IMR-90 (cell line): ENCODE data around the gene SLC36A2. TPM values are rescaled to one million over a fixed set of nuclear protein-coding genes. Genes with fewer than 3 reads are reported as not detected.

ENCODE experiments used
- ATAC-seq: fragments of 200-7000 bp; cut with Tn5 transposase; 2 replicates; pipeline ENCODE4 v1.9.1; 2020; ENCODE audit warnings: low read depth, mild to moderate bottlenecking, moderate library complexity
- BruUV-seq: library from RNA; stranded (reverse); fragments of 400-500 nt; replicated peaks from 2 replicates; lab custom pipeline; 2021; lab: Mats Ljungman, UMichigan
- CTCF ChIA-PET: fragments of 300-600 bp; formaldehyde crosslinking; extraction: SDS; loops from one replicate; lab custom pipeline; 2021; ENCODE audit warnings: antibody characterized with exemption; lab: Yijun Ruan, JAX
- POLR2A ChIA-PET: fragments of 300-600 bp; sonication (Branson Sonifier 250); formaldehyde crosslinking; loops from one replicate; lab custom pipeline; 2022; ENCODE audit warnings: antibody characterized with exemption; ENCODE audit not compliant: unreplicated experiment; lab: Charles Lee
- DNase-seq: peaks from one replicate; pipeline ENCODE4 v3.0.0; 2013
- H2AFZ ChIP-seq: replicated peaks from 2 replicates; pipeline ENCODE3; 2013; ENCODE audit warnings: low read length, mild to moderate bottlenecking; ENCODE audit not compliant: poor library complexity
- H2AK5ac ChIP-seq: 2 replicates; pipeline ENCODE4 v1.6.1; 2013; ENCODE audit warnings: low read depth, low read length, inconsistent platforms
- H2AK9ac ChIP-seq: replicated peaks from 2 replicates; pipeline ENCODE3; 2013; ENCODE audit warnings: mild to moderate bottlenecking, low read depth, low read length, moderate library complexity; ENCODE audit not compliant: poor library complexity
- H2BK120ac ChIP-seq: 2 replicates; pipeline ENCODE4 v1.6.1; 2013; ENCODE audit warnings: low read depth, low read length, inconsistent platforms
- H2BK15ac ChIP-seq: 3 replicates; pipeline ENCODE4 v1.6.1; 2013; ENCODE audit warnings: low read depth, low read length, inconsistent platforms
- H2BK20ac ChIP-seq: 2 replicates; pipeline ENCODE4 v1.6.1; 2013; ENCODE audit warnings: low read depth, mild to moderate bottlenecking, inconsistent platforms, low read length, moderate library complexity
- H2BK5ac ChIP-seq: 2 replicates; pipeline ENCODE4 v1.6.1; 2013; ENCODE audit warnings: mild to moderate bottlenecking, low read depth, low read length, inconsistent platforms; ENCODE audit not compliant: poor library complexity, severe bottlenecking
- H3K14ac ChIP-seq: replicated peaks from 2 replicates; pipeline ENCODE4 v1.6.1; 2013; ENCODE audit warnings: low read depth, low read length, inconsistent platforms
- H3K18ac ChIP-seq: 2 replicates; pipeline ENCODE4 v1.6.1; 2013; ENCODE audit warnings: low read depth, low read length, control low read depth
- H3K23ac ChIP-seq: 2 replicates; pipeline ENCODE4 v1.6.1; 2013; ENCODE audit warnings: low read depth, low read length, inconsistent platforms
- H3K27ac ChIP-seq: 2 replicates; pipeline ENCODE4 v1.5.1; 2013; ENCODE audit warnings: mild to moderate bottlenecking, control low read depth, low read length; ENCODE audit not compliant: insufficient read depth
- H3K27me3 ChIP-seq: 2 replicates; pipeline ENCODE4 v1.6.1; 2013; ENCODE audit warnings: low read length; ENCODE audit not compliant: control insufficient read depth, insufficient read depth
- H3K36me3 ChIP-seq: 2 replicates; pipeline ENCODE4 v1.6.1; 2013; ENCODE audit warnings: low read length, mixed read lengths; ENCODE audit not compliant: control insufficient read depth, insufficient read depth
- H3K4ac ChIP-seq: 2 replicates; pipeline ENCODE4 v1.6.1; 2013; ENCODE audit warnings: low read depth, low read length, inconsistent platforms
- H3K4me1 ChIP-seq: 2 replicates; pipeline ENCODE4 v1.6.1; 2013; ENCODE audit warnings: low read length, mixed read lengths; ENCODE audit not compliant: control insufficient read depth, insufficient read depth
- H3K4me2 ChIP-seq: 2 replicates; pipeline ENCODE4 v1.6.1; 2013; ENCODE audit warnings: low read depth, mild to moderate bottlenecking, control low read depth, low read length, moderate library complexity
- H3K4me3 ChIP-seq: 2 replicates; pipeline ENCODE4 v1.5.1; 2013; ENCODE audit warnings: low read depth, mild to moderate bottlenecking, control low read depth, low read length, moderate library complexity; ENCODE audit not compliant: insufficient read depth
- H3K56ac ChIP-seq: 2 replicates; pipeline ENCODE4 v1.6.1; 2013; ENCODE audit warnings: low read length, inconsistent platforms; ENCODE audit not compliant: insufficient read depth; ENCODE audit errors: extremely low read depth
- H3K79me1 ChIP-seq, 2 experiments: 2 replicates each; pipeline ENCODE4 v1.6.1; 2013; ENCODE audit warnings: low read length in 2 of 2, inconsistent platforms in 1 of 2, low read depth in 1 of 2
- H3K9ac ChIP-seq: 2 replicates; pipeline ENCODE4 v1.6.1; 2013; ENCODE audit warnings: low read depth, low read length, control low read depth
- H3K9me1 ChIP-seq: 2 replicates; pipeline ENCODE4 v1.6.1; 2013; ENCODE audit warnings: low read length, inconsistent platforms; ENCODE audit not compliant: insufficient read depth
- H3K9me3 ChIP-seq: 2 replicates; pipeline ENCODE4 v1.6.1; 2013; ENCODE audit warnings: low read length; ENCODE audit not compliant: control insufficient read depth, insufficient read depth
- H4K20me1 ChIP-seq: 2 replicates; pipeline ENCODE4 v1.6.1; 2013; ENCODE audit warnings: low read length, inconsistent platforms; ENCODE audit not compliant: insufficient read depth
- H4K5ac ChIP-seq: 2 replicates; pipeline ENCODE4 v1.6.1; 2013; ENCODE audit warnings: mild to moderate bottlenecking, low read depth, low read length, control low read depth
- H4K8ac ChIP-seq, 2 experiments: 2 replicates each; pipeline ENCODE4 v1.6.1; 2013; ENCODE audit warnings: low read depth in 2 of 2, low read length in 2 of 2, control low read depth in 1 of 2, inconsistent platforms in 1 of 2
- H4K91ac ChIP-seq: 2 replicates; pipeline ENCODE4 v1.6.1; 2013; ENCODE audit warnings: low read depth, low read length, inconsistent platforms; ENCODE audit not compliant: insufficient read depth
- FOS ChIP-seq: fragments of 150-350 bp; IDR thresholded peaks from 2 replicates; pipeline ENCODE4 v1.6.1; 2016; ENCODE audit warnings: low read depth, low read length
- MAZ ChIP-seq: IDR thresholded peaks from 2 replicates; pipeline ENCODE4 v1.6.1; 2012; ENCODE audit warnings: low read depth, mild to moderate bottlenecking, low read length, improper control_type of control experiment, moderate library complexity, borderline replicate concordance
- RFX5 ChIP-seq: IDR thresholded peaks from 2 replicates; pipeline ENCODE4 v1.8.0; 2012; ENCODE audit warnings: low read depth, mild to moderate bottlenecking, low read length, moderate library complexity
- SMC3 ChIP-seq: fragments of 150-350 bp; IDR thresholded peaks from 2 replicates; pipeline ENCODE4 v1.6.1; 2016; ENCODE audit warnings: low read depth, mild to moderate bottlenecking, antibody characterized with exemption, low read length, moderate library complexity
- USF2 ChIP-seq: fragments of 150-350 bp; IDR thresholded peaks from 2 replicates; pipeline ENCODE4 v1.6.1; 2017; ENCODE audit warnings: mild to moderate bottlenecking, antibody characterized with exemption, low read length, low read depth
- WGBS, 2 experiments: methylation state at CpG; one replicate each; pipeline versions ENCODE4 v1.1.5 to v1.1.7; 2013; ENCODE audit warnings: missing lambda C conversion rate in 2 of 2; ENCODE audit not compliant: insufficient read length in 1 of 2; ENCODE audit errors: extremely low coverage in 2 of 2; 5-methylcytosine and 5-hydroxymethylcytosine counted together
- dilution Hi-C: fragments of 300-500 bp; cut with HindIII; formaldehyde crosslinking; loops from one replicate; pipeline ENCODE4 v1.14.3; 2018; ENCODE audit warnings: low sequenced_read_pairs; ENCODE audit not compliant: unreplicated experiment
- in situ Hi-C: fragments of 300-500 bp; cut with MboI; formaldehyde crosslinking; loops from 3 replicates; pipeline ENCODE4 v1.14.3; 2019; ENCODE audit warnings: low sequenced_read_pairs, inconsistent platforms, mixed read lengths
- intact Hi-C: fragments of 100-400 bp; cut with micrococcal nuclease; formaldehyde crosslinking; loops from 2 replicates; pipeline ENCODE4 v1.10.0; 2022
- polyA plus RNA-seq, 3 experiments: library from polyadenylated mRNA; depleted of rRNA; stranded (reverse); fragments of >200 nt; gene quantifications; 2 replicates each; pipeline ENCODE4 v1.2.3, GENCODE V29; 2012; ENCODE audit warnings: low replicate concordance in 1 of 3
- total RNA-seq: library from RNA; depleted of rRNA; stranded (reverse); fragments of >200 nt; gene quantifications from 2 replicates; pipeline ENCODE4 v1.2.3, GENCODE V29; 2012

SLC36A2 gene
- total and polyA plus RNA-seq, 2 of the 4 experiments (the other 2 are of a cell fraction): not detected

GRCh38 chr5:151357792-151358191 lies 10.4 kb upstream of the SLC36A2 start:
- H4K5ac ChIP-seq: no peak overlapping the region
- H3K79me1 ChIP-seq: no peaks in the 10 kb centered on the region
- H2AFZ ChIP-seq: no peak overlapping the region
- TF ChIP-seq FOS: no peak
- no peak for TF ChIP-seq RFX5
- no peak for TF ChIP-seq USF2
- TF ChIP-seq MAZ: no peak
- no peak for TF ChIP-seq SMC3
- H4K8ac ChIP-seq: no peak overlapping the region
- no peak overlapping the region for H2BK120ac ChIP-seq
- ATAC-seq (no peak), DNase-seq (no peak)
- no peak overlapping the region for H2BK5ac ChIP-seq
- no peaks in the 10 kb centered on the region for H3K27me3 ChIP-seq
- no TSS peak for BruUV-seq
- no peak overlapping the region for H3K4me2 ChIP-seq
- H2BK15ac ChIP-seq: no peak overlapping the region
- no peak overlapping the region for H3K27ac ChIP-seq
- no CpG with 5 or more reads among the region's 2 CpGs for WGBS, 2 experiments
- no peak overlapping the region for H3K9ac ChIP-seq
- ChIA-PET CTCF (interaction anchor here (0.6 kb wide), 1 partner anchor 26 kb away, joined by 3 read pairs; no protein-coding TSS in a partner anchor), POLR2A (no interaction called here)
- H4K20me1 ChIP-seq: no peaks in the 10 kb centered on the region
- H3K9me1 ChIP-seq: no peaks in the 10 kb centered on the region
- no peak overlapping the region for H2AK9ac ChIP-seq
- H3K4ac ChIP-seq: no peak overlapping the region
- H3K9me3 ChIP-seq: no peaks in the 10 kb centered on the region
- H2AK5ac ChIP-seq: no peak overlapping the region
- in situ Hi-C loops (no loop called here), dilution Hi-C loops (no loop called here), intact Hi-C loops (no loop called here)
- no peak overlapping the region for H2BK20ac ChIP-seq
- no peak overlapping the region for H3K4me3 ChIP-seq
- H3K23ac ChIP-seq: no peak overlapping the region
- H3K14ac ChIP-seq: no peak overlapping the region
- H3K4me1 ChIP-seq: no peaks in the 10 kb centered on the region
- no peak overlapping the region for H4K91ac ChIP-seq
- H3K56ac ChIP-seq: no peak overlapping the region
- no peaks in the 10 kb centered on the region for H3K36me3 ChIP-seq
- no peak overlapping the region for H3K18ac ChIP-seq
